Activated gamma-delta T cell treated with anti-CD3 and anti-CD28 coated beads, Interleukin-2, amount 50 U/mL, for 16 hours (primary cell): ENCODE results near the gene PPP1R12C.
A peak's percentile ranks its signal among the peaks of the same experiment; 100 is the strongest.

Experiments
- DNase-seq: peaks from one replicate; pipeline ENCODE4 v3.0.0-alpha.2; 2020; ENCODE audit warnings: low read depth

The PPP1R12C gene

DNA sequence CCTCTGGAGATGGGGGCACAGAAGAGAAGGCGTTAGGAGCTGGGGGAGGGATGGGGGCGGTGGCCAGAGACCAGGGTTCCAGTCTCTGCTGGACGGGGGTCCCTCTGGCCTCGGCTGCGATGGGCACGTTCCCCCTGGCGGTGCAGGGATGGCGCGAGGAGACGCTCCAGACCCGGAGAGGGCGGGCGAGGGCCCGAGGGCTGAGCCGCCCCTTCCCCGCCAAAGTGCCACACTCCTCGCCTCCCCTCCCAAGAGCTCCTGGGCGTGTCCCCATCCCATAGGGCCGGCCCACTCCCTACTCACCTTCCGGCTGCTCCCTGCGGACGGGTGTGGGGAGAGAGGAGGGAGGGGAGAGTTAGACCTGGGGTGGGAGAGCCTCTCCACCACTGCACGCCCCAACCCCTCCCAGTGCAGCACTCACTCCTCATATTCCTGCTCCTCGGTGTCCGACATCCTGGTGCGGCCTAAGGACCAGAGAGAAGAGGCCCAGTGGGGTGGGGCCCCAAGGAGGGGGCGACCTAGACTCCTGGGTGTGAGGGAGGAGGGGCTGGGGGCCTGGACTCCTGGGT lies 29.4 kb upstream of the PPP1R12C start:
- DNase-seq, result no peak

DNA sequence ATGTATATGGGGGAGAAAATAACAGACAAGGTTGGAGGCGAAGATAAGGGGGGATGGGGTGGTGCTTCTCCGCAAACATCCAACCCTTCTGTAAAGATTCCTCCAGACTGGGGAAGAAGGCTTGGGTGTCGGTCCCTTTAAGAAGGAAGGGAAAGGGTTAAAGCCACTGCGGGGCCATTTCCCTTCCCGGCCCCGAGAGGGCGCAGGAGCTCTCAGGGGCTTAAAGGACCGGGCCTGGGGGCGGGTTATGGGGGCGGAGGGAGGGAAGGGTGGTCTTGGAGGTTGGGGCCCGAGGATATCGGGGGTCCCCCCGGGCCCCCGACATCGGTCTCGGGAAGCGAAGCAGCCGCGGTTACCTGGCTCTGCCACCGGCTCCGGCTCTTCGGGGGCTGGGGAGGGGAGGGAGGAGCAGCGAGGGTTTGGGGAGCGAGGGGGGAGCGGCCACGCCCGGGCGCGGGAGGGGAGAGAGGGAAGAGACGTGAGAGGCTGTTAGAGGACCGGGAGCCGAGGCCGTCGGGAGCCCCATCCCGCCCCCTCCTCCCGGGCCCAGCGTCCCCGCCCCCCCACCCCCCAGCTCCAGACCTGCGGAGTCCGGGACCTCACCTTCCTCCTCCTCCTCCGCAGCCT lies 28.8 kb upstream of the PPP1R12C start:
- DNase-seq, result no peak

DNA sequence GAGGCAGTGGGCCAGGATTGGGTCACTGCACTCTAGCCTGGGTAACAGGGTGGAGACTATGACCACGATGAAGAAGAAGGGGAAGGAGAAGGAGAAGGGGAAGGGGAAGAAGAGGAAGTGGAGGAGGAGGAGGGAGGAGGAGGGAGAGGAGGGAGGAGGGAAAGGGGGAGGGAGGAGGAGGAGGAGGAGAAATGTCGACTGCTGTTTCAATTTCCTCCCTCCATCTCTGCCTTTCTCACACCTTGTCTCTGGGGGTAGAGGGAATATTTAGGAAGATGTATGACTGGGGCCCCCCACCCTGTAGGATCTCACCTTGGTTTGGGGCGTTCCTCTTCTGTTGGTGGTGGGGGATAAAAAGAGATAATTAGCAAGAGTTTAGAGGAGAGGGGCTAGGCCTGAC lies 27.8 kb upstream of the PPP1R12C start:
- no peak for DNase-seq

DNA sequence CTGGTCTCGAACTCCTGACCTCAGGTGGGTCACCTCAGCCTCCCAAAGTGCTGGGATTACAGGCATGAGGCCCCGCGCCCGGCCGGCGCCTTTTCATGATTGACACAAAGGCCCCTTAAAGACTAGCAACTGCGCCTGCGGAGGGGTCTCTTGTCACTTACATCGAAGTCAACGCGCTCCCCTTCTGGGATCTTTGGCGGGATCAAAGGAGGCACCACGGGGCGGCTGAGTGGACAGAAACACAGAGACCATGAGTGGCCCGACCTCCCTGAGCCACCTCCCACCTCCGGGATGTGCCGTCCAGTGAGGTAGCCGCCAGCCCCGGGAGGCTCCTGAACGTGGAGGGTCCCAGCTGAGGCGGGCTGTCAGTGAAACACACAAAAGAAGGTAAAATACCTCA lies 24.3 kb upstream of the PPP1R12C start:
- DNase-seq, result no peak

DNA sequence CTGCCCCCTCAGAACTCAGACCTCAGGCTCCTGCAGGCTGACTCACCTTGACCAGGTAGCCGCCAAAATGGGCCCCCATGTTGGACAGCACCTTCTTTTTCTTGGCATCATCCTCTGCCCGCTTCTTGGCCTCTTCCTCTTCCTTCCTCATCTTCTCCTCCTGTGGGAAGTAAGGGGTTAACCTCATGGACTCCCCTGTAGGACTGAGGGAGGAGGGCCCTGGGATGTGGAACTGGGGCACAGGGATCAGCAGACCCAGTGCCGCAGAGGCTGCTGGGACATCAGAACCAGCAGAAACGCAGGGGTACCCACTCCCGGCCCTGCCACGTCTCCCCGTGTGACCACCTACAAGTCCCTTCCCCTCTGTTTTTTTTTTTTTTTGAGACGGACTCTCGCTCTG lies 20.5 kb upstream of the PPP1R12C start:
- DNase-seq, result no peak

DNA sequence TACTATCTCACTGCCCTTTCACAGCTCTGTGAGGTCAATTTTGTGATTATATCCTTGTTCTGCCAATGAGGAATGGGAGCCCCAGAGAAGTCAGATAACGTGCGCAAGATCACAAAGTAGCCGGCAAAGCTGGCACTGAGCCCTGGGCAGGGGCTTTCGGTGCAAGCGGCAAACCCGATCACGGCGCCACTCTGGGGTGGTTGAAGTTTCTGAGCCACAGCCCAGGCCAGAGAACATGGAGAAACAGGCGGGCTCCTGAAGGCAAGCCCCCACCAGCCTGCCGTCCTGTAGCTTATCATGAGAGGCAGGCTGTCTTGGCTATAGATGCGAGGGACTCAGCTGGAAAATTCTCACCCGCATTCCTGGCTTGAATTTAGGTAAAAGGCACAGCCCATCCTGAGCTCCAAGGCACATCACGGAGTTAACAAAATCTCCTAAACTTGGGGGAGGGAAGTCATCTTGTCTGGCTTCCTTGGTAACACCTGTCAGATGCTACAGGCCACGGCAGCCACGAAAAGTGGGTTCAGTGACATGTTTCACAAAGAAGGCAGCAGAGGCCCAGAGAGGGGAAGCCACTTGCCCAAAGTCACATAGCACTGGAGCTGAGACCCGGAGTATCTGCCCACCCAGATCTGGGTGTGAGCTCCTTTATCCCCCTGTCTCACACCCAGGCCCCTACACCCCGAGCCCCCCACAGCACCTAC lies 19.1 kb upstream of the PPP1R12C start:
- DNase-seq, result no peak

DNA sequence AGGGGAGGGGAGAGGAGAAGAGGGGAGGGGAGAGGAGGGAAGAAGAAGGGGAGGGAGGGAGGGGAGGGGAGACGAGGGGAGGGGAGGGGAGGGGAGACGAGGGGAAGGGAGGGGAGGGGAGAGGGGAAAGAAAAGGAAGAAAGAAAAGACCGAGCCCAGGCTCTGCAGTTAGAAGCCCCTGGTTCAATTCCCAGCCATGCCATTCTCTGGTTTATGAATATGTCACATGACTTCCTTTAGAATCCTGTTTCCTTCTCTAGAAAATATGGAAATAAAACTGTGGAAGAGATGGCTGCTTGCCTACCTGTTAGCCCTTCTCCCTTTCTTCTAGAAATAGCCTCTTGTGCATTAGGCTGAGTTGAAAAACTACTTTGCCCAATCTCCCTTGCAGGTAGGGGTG lies 17.3 kb upstream of the PPP1R12C start:
- no peak for DNase-seq

DNA sequence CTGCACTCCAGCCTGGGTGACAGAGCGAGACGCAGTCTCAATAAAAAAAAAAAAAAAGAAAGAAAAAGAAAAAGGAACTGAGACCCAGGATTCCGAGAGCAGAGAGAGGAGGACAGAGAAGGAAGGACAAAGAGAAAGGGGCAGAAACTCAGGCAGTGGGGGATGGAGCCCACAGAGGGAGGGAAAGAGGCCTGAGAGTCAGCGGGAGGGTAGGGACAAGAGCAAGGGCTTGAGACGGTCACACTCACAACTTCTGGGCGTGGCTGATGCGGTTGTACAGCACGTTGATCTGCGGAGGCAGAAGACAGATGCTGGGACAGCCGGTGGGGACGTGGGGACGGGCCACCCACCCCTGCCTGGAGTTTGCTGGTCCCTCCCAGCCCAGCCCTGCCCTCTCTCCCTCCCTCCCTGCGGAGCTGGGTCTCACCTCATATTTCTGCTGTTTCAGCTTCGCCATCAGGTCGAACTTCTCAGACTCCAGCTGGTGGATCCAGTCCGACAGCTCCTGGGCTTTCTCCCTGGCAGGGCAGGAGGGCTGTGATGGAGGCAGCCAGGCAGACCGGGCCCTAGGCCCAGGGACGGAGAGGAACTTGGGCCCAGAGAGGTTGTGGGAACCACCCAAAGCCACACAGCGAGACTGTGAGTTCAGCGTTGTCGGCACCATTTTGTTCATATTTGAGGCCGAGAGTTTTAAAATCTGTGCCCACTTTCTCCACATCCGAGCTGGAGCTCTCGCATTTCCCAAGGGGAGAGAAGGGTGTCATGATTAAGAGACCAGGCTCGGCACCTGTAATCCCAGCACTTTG lies 16.4 kb upstream of the PPP1R12C start:
- DNase-seq, result no peak

DNA sequence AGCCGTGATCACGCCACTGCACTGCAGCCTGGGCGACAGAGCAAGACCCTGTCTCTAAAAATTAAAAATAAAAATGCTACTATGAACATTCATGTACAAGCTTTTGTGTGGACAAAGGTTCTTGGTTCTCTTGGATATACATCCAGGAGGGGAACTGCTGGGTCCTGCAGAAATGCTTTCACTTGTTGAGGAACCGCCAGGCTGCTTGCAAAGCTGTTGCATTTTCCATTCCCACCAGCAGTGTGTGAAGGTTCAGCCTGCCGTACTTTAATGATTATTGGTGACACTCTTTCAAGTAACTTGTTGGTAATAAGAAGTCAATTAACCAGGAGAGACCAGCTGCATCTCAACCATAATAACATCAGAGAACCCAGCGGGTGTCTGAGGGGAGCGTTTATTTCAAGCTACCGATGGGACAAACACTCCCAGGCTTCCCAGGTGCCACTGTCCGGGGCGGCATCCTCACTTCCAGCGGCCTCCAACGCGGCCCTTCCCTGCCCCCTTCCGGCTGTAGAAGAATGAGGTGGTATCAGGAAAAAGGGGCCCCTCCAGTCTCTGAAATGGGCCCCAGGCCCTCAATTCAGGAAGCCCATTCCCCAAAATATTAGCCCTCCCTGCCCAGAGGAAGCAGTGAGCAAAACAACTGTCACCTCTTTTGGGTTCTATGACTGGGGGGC lies 15.2 kb upstream of the PPP1R12C start:
- no peak for DNase-seq

DNA sequence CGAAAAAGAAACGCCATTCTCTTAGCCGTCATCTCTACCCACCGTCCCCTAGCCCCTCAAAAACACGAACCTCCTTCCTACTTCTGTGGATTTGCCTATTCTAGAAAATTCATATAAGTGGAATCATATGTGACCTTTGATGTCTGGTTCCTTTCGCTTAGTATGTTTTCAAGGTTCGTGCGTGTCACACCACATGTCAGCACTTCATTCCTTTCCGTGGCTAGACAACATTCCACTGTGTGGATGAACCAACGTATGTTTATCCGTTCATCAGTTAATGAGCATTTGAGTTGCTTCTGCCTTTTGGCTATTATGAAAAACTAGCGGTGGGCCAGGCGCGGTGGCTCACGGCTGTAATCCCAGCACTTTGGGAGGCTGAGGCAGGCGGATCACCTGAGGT lies 14.0 kb upstream of the PPP1R12C start:
- no peak for DNase-seq

DNA sequence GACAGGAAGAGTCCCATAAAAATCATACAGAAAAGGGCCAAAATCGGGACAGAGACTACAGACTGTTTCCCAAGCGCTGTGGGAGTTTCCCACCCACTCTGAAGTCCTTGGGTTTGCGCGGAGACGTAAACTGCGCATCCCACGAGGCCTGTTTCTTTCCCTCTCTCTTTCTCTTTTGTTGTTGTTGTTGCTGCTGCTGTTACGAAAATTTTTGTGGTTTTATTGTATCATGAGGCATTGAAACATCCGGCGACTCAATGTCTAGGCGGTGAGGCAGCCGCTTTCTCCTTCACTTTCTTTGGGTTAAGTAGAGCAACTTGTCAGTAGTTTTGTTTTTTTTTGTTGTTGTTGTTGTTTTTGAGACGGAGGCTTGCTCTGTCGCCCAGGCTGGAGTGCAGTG lies 1.6 kb upstream of the PPP1R12C start:
- no peak for DNase-seq

DNA sequence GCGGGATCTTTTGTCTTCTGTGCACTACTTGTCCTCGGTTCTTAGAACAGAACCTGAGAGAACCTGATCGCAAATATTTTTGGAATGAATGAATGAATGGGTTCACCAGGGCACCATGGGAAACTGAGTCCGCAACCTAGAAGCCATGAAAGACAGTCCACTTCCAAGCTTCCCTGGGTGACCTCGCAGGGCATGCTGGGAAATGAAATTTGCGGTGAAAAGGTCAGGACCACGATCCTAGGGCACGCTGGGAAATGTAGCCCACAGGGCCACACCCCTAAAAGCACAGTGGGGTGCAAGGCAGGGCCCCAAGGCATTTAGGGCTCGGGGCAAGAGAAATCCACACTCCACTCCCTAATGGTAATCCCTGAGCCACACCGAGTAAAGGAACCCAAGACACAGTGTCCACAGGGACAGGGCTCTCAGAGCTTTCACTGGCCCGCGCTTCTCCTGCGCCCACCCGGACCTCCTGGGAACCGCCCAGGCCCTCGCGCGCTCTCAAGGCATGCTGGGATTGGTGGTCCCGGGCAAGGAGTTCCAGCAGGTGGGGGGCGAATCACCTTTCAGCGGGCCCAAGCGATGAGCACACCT lies 1.1 kb upstream of the PPP1R12C start:
- no peak for DNase-seq

DNA sequence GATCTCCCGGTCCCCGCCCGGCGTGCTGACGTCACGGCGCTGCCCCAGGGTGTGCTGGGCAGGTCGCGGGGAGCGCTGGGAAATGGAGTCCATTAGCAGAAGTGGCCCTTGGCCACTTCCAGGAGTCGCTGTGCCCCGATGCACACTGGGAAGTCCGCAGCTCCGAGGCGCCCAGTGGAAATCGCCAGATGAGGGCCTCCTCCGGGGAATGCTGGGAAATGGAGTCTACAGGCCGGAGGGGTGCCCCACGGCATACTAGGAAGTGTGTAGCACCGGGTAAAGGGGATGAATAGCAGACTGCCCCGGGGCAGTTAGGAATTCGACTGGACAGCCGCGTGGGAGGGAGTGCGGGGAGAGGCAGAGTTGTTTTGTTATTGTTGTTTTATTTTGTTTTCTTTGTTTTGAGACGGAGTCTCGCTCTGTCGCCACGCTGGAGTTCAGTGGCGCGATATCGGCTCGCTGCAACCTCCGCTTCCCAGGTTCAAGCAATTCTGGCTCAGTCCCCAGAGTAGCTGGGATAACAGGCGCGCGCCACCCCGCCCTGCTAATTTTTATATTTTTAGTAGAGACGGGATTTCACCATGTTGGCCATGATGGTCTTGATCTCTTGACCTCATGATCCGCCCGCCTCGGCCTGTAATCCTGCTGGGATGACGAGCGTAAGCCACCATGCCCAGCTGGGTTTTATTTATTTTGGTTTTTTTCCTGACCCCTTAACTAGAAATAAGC lies 390 bp upstream of the PPP1R12C start:
- peak; percentile 95 for DNase-seq

DNA sequence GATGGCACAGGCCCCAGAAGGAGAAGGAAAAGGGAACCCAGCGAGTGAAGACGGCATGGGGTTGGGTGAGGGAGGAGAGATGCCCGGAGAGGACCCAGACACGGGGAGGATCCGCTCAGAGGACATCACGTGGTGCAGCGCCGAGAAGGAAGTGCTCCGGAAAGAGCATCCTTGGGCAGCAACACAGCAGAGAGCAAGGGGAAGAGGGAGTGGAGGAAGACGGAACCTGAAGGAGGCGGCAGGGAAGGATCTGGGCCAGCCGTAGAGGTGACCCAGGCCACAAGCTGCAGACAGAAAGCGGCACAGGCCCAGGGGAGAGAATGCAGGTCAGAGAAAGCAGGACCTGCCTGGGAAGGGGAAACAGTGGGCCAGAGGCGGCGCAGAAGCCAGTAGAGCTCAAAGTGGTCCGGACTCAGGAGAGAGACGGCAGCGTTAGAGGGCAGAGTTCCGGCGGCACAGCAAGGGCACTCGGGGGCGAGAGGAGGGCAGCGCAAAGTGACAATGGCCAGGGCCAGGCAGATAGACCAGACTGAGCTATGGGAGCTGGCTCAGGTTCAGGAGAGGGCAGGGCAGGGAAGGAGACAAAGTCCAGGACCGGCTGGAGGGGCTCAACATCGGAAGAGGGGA lies 1.1 kb downstream of the PPP1R12C start:
- peak; percentile 22 for DNase-seq

DNA sequence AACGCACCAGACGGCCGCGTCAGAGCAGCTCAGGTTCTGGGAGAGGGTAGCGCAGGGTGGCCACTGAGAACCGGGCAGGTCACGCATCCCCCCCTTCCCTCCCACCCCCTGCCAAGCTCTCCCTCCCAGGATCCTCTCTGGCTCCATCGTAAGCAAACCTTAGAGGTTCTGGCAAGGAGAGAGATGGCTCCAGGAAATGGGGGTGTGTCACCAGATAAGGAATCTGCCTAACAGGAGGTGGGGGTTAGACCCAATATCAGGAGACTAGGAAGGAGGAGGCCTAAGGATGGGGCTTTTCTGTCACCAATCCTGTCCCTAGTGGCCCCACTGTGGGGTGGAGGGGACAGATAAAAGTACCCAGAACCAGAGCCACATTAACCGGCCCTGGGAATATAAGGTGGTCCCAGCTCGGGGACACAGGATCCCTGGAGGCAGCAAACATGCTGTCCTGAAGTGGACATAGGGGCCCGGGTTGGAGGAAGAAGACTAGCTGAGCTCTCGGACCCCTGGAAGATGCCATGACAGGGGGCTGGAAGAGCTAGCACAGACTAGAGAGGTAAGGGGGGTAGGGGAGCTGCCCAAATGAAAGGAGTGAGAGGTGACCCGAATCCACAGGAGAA lies 1.9 kb downstream of the PPP1R12C start:
- no peak for DNase-seq

DNA sequence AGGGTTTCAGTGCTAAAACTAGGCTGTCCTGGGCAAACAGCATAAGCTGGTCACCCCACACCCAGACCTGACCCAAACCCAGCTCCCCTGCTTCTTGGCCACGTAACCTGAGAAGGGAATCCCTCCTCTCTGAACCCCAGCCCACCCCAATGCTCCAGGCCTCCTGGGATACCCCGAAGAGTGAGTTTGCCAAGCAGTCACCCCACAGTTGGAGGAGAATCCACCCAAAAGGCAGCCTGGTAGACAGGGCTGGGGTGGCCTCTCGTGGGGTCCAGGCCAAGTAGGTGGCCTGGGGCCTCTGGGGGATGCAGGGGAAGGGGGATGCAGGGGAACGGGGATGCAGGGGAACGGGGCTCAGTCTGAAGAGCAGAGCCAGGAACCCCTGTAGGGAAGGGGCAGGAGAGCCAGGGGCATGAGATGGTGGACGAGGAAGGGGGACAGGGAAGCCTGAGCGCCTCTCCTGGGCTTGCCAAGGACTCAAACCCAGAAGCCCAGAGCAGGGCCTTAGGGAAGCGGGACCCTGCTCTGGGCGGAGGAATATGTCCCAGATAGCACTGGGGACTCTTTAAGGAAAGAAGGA lies 2.8 kb downstream of the PPP1R12C start:
- DNase-seq, result no peak

DNA sequence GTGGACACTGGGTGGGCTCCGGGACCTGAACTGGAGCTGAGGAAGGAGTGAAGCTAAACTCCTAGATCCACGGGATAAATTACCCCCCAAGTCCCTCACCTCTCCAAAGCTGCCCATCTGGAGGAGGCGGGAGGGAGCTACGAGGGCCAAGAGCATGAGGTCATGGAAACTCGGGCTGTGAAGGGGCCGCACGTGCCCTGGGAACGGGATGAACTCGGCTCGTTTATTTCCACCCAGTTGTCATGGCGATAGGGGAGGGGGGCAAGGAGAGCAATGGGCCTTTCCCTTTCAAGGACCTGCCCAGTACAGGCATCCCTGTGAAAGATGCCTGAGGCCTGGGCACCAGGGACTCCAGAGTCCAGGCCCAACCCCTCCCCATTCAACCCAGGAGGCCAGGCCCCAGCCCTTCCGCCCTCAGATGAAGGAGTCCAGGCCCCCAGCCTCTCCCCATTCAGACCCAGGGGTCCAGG lies 3.8 kb downstream of the PPP1R12C start:
- no peak for DNase-seq

DNA sequence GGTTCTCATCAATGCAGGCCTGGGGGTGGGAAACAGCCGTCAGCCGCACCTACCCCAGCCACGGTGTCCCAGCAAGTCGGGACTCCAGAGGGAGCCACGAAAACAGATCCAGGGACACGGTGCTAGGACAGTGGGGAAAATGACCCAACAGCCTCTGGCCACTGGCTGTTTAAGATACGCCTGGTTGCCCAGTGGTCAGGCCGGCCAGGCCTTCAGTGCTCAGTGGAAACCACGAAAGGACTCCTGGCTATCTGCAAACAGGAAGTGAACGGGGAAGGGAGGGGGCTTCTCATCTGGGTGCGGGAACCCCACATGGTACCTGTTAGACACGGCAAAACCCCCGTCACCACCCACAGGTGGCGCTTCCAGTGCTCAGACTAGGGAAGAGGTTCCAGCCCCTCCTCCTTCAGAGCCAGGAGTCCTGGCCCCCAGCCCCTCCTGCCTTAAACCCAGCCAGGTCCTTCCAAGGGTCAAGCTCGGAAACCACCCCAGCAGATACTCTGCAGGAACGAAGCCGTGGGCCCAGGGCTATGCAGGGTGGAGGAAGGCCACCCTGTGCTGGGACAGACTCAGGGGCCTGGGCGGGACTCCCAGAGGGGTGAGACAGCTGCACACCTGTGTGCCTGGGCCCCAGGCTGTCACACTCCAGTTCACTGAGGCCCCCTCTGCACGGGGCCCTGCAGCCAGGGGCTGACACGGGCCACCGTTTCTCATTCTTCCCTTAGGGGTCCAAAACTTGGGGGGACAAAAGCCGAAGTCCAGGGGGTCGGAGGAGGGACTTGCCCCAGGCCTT lies 4.5 kb downstream of the PPP1R12C start:
- DNase-seq, result no peak

DNA sequence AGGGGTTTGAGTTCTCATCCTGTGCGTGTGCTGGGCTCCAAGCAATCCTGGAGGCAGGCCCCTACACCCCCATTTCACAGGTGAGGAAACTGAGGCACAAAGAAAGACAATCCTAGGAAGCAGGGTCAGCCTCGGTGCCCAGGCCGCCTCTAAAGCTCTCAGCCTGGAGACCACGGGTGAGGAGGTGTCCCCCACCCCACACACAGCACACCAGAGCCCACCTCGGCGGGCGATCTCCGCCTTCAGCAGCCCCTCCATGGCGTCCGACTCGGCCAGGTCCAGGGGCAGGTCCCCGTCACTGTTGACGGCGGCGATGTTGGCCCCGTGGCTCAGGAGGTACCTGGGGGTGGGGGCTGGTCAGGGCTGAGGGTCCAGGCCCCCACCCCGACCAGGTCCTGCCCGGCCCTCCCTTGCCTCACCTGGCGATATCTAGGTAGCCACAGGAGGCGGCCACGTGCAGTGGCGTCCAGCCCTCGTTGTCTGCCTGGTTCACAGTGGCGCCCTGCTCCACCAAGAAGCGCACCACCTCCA lies 5.1 kb downstream of the PPP1R12C start:
- DNase-seq, result no peak
